HEK293 (cell line): ENCODE results near the gene CNTN4.

Experiments used
- KLF16 ChIP-seq: fragments of 450-650 bp; formaldehyde crosslinking; IDR thresholded peaks from 2 replicates; pipeline ENCODE4 v1.5.1; 2017; ENCODE audit warnings: missing biosample characterization, missing genetic modification characterization
- TF ChIP-seq, protein P1 (sequence below): fragments of 450-650 bp; formaldehyde crosslinking; IDR thresholded peaks from 2 replicates; pipeline ENCODE4 v1.5.1; 2016; ENCODE audit warnings: missing biosample characterization, missing genetic modification characterization

DNA sequence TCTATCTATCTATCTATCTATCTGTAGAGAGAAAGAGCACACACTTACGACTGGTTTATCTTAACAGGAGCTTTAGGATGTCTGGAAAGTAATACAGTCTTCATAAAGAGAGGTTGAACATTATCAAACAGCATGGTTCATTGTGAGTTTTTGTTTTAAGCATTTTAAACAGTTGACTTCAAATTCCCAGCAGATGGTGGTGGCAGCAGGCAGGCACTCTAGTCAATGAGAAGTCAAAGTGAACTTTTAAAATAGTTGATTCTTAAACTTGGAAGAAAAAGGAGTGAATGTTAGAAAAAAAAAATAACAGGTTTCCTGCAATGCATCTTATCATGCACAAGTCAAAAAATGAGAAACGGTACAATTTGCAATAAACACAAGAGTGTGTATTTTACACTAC lies 578.8 kb downstream of the CNTN4 start:
- TF ChIP-seq, protein P1, sequence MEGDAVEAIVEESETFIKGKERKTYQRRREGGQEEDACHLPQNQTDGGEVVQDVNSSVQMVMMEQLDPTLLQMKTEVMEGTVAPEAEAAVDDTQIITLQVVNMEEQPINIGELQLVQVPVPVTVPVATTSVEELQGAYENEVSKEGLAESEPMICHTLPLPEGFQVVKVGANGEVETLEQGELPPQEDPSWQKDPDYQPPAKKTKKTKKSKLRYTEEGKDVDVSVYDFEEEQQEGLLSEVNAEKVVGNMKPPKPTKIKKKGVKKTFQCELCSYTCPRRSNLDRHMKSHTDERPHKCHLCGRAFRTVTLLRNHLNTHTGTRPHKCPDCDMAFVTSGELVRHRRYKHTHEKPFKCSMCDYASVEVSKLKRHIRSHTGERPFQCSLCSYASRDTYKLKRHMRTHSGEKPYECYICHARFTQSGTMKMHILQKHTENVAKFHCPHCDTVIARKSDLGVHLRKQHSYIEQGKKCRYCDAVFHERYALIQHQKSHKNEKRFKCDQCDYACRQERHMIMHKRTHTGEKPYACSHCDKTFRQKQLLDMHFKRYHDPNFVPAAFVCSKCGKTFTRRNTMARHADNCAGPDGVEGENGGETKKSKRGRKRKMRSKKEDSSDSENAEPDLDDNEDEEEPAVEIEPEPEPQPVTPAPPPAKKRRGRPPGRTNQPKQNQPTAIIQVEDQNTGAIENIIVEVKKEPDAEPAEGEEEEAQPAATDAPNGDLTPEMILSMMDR (tag by site-specific recombination): no peak
- no peak for TF ChIP-seq KLF16
